B cell (primary cell): ENCODE results near the gene TTC28. TPM values are rescaled to one million over a fixed set of nuclear protein-coding genes. Genes with fewer than 3 reads are reported as not detected.
"Not testable (repeated sequence)": the region's sequence is repeated elsewhere in the genome, so short reads cannot be mapped to it uniquely, and the experiment has no call there.

Experiments used
- ATAC-seq: fragments of 200-7000 bp; cut with Tn5 transposase; one replicate; pipeline ENCODE4 v1.10.0; 2021; ENCODE audit warnings: low read depth, mild to moderate bottlenecking, moderate number of reproducible peaks, moderate library complexity
- CTCF ChIA-PET: fragments of 350-600 bp; sonication (Branson Sonifier 250); formaldehyde crosslinking; loops from one replicate; lab custom pipeline; 2021; ENCODE audit warnings: antibody characterized with exemption, inconsistent platforms; lab: Charles Lee
- POLR2A ChIA-PET: fragments of 350-600 bp; sonication (Branson Sonifier 250); formaldehyde crosslinking; loops from one replicate; lab custom pipeline; 2021; ENCODE audit warnings: antibody characterized with exemption; lab: Charles Lee
- DNase-seq: peaks from one replicate; pipeline ENCODE4 v3.0.0; 2013
- H2AFZ ChIP-seq: 2 replicates; pipeline ENCODE4 v1.6.1; 2012; ENCODE audit warnings: mild to moderate bottlenecking, low read depth, low read length; ENCODE audit not compliant: insufficient read depth, poor library complexity, severe bottlenecking
- H3K27ac ChIP-seq, 2 donors: 1 replicate in 1 of 2; 2 replicates in 1 of 2; pipeline ENCODE4 v1.5.1; 2012 to 2013; ENCODE audit warnings: low read length in 2 of 2, mild to moderate bottlenecking in 2 of 2, moderate library complexity in 1 of 2
- H3K27me3 ChIP-seq, 4 experiments: fragments of 200-600 bp in 1 of 4; sonication (generic) in 1 of 4; replicated peaks in 1 of 4; 1 replicate in 2 of 4; 2 replicates in 2 of 4; pipeline versions ENCODE4 v1.6.1 to v1.7.0; 2013 to 2016; ENCODE audit warnings: low read length in 3 of 4, mild to moderate bottlenecking in 2 of 4, mixed read lengths in 1 of 4, moderate library complexity in 1 of 4; ENCODE audit not compliant: insufficient read depth in 4 of 4, control insufficient read depth in 3 of 4; ENCODE audit errors: control extremely low read depth in 1 of 4
- H3K36me3 ChIP-seq, 2 experiments: replicated peaks in 1 of 2; 1 replicate in 1 of 2; 2 replicates in 1 of 2; pipeline versions ENCODE4 v1.6.1 to v1.7.1; 2013; ENCODE audit warnings: low read length in 1 of 2; ENCODE audit not compliant: insufficient read depth in 2 of 2, control insufficient read depth in 1 of 2; ENCODE audit errors: control extremely low read depth in 1 of 2, extremely low read depth in 1 of 2
- H3K4me1 ChIP-seq, 2 donors: fragments of 200-600 bp in 1 of 2; sonication (generic) in 1 of 2; 1 replicate in 1 of 2; 2 replicates in 1 of 2; pipeline versions ENCODE4 v1.5.1 to v1.6.1; 2013 to 2017; ENCODE audit warnings: low read length in 2 of 2; ENCODE audit not compliant: control insufficient read depth in 2 of 2, insufficient read depth in 2 of 2
- H3K4me2 ChIP-seq: replicated peaks from 2 replicates; pipeline ENCODE3; 2012; ENCODE audit warnings: mild to moderate bottlenecking, low read depth, low read length; ENCODE audit not compliant: poor library complexity, severe bottlenecking
- H3K4me3 ChIP-seq, 5 experiments: fragments of 200-600 bp in 1 of 5; sonication (generic) in 1 of 5; 1 replicate in 3 of 5; 2 replicates in 2 of 5; pipeline versions ENCODE4 v1.5.1 to v1.7.0; 2011 to 2016; ENCODE audit warnings: low read length in 4 of 5, mild to moderate bottlenecking in 4 of 5, low read depth in 2 of 5, control low read depth in 1 of 5, moderate library complexity in 1 of 5; ENCODE audit not compliant: insufficient read depth in 1 of 5; ENCODE audit errors: control extremely low read depth in 1 of 5, extremely low read depth in 1 of 5
- H3K79me2 ChIP-seq: fragments of 200-600 bp; sonication (generic); one replicate; pipeline ENCODE4 v1.6.0; 2016; ENCODE audit warnings: low read length; ENCODE audit not compliant: control insufficient read depth, insufficient read depth
- H3K9ac ChIP-seq: fragments of 200-600 bp; sonication (generic); 2 replicates; pipeline ENCODE4 v1.6.1; 2017; ENCODE audit warnings: mild to moderate bottlenecking, low read length, moderate library complexity
- H3K9me3 ChIP-seq, 3 donors: one replicate each; pipeline versions ENCODE4 v1.6.1 to v1.7.1; 2013; ENCODE audit warnings: low read length in 2 of 3; ENCODE audit not compliant: control insufficient read depth in 2 of 3, insufficient read depth in 1 of 3; ENCODE audit errors: control extremely low read depth in 1 of 3
- H4K20me1 ChIP-seq: 2 replicates; pipeline ENCODE4 v1.6.0; 2012; ENCODE audit warnings: mild to moderate bottlenecking, low read length; ENCODE audit not compliant: insufficient read depth, control insufficient read depth, poor library complexity, severe bottlenecking
- H3K27ac Mint-ChIP-seq: one replicate; pipeline ENCODE4 v1.8.0; 2021; ENCODE audit warnings: mixed read lengths
- H3K27me3 Mint-ChIP-seq: one replicate; pipeline ENCODE4 v1.8.0; 2021; ENCODE audit warnings: mixed read lengths
- H3K4me1 Mint-ChIP-seq: one replicate; pipeline ENCODE4 v1.8.0; 2021; ENCODE audit warnings: mixed read lengths
- H3K4me3 Mint-ChIP-seq: one replicate; pipeline ENCODE4 v1.8.0; 2021; ENCODE audit warnings: mixed read lengths
- H3K9me3 Mint-ChIP-seq: one replicate; pipeline ENCODE4 v1.8.0; 2022; ENCODE audit warnings: mixed read lengths; ENCODE audit not compliant: insufficient read depth
- EZH2 ChIP-seq: IDR thresholded peaks from 2 replicates; pipeline ENCODE4 v1.6.1; 2012; ENCODE audit warnings: borderline replicate concordance, low read depth, mild to moderate bottlenecking, moderate library complexity, low read length; ENCODE audit not compliant: insufficient read depth, poor library complexity, severe bottlenecking
- WGBS: methylation state at CpG from one replicate; pipeline ENCODE4 v1.1.5; 2013; ENCODE audit warnings: missing lambda C conversion rate; ENCODE audit not compliant: insufficient coverage; 5-methylcytosine and 5-hydroxymethylcytosine counted together
- intact Hi-C: fragments of 100-400 bp; cut with micrococcal nuclease; formaldehyde crosslinking; loops from one replicate; pipeline ENCODE4 v1.10.0; 2022
- polyA plus RNA-seq: library from polyadenylated mRNA; depleted of rRNA; stranded (reverse); fragments of >200 nt; gene quantifications from 2 replicates; pipeline ENCODE4 v1.2.3, GENCODE V29; 2012
- total RNA-seq, 2 donors: library from RNA; stranded (reverse); fragments of 120-200 nt in 1 of 2; gene quantifications; 1 replicate in 1 of 2; 2 replicates in 1 of 2; pipeline versions ENCODE4 v1.2.3 to v1.2.4, GENCODE V29; 2013 to 2022
- TF ChIP-seq, protein P1 (sequence below): fragments of 200-600 bp; IDR thresholded peaks from one replicate; pipeline ENCODE4 v1.8.0; 2022; ENCODE audit warnings: antibody characterized with exemption, mild to moderate bottlenecking

The TTC28 gene
- total and polyA plus RNA-seq, 2 donors (not counting 1 experiment from before 2014, with no cell fraction given), result 4.5 to 7.3 TPM

DNA sequence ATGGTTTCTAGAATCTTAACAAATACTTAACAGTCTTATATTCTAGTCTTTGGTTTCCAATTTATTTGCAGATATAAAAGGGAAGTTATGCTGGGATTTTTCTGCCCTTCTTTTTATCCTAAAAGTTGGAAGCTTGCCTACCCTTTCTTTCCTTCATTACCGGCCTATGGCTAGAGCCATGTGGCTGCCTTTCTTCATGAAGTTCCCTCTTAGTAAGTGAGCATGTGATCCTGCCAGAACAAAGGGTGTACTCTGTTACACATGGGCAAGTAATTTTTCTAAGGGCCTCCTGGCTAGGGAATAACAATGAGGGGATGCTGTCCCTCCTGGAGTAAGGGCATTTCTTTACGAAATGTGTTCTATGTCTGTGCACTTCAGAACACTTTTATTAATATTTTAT is 508.5 kb downstream of the TTC28 start:
- peaks cover 0 to 4% (median 0%) of the 10 kb centered on the region in 3 donors for H3K9me3 ChIP-seq
- H3K27ac ChIP-seq, result no peak overlapping the region
- no peaks in the 10 kb centered on the region for H3K79me2 ChIP-seq
- H3K4me1 ChIP-seq, result no peaks in the 10 kb centered on the region
- DNase-seq, result no peak
- no peaks in the 10 kb centered on the region for H4K20me1 ChIP-seq
- no peak overlapping the region for H2AFZ ChIP-seq
- H3K9me3 Mint-ChIP-seq, result peaks cover 2% of the 10 kb centered on the region
- TF ChIP-seq, protein P1, sequence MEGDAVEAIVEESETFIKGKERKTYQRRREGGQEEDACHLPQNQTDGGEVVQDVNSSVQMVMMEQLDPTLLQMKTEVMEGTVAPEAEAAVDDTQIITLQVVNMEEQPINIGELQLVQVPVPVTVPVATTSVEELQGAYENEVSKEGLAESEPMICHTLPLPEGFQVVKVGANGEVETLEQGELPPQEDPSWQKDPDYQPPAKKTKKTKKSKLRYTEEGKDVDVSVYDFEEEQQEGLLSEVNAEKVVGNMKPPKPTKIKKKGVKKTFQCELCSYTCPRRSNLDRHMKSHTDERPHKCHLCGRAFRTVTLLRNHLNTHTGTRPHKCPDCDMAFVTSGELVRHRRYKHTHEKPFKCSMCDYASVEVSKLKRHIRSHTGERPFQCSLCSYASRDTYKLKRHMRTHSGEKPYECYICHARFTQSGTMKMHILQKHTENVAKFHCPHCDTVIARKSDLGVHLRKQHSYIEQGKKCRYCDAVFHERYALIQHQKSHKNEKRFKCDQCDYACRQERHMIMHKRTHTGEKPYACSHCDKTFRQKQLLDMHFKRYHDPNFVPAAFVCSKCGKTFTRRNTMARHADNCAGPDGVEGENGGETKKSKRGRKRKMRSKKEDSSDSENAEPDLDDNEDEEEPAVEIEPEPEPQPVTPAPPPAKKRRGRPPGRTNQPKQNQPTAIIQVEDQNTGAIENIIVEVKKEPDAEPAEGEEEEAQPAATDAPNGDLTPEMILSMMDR, result no peak
- no peak for TF ChIP-seq EZH2
- no peak overlapping the region for H3K9ac ChIP-seq
- no CpG with 5 or more reads among the region's 2 CpGs for WGBS
- intact Hi-C loops, result no loop called here
- ATAC-seq, result no peak
- ChIA-PET CTCF (no interaction called here), POLR2A (no interaction called here)
- H3K36me3 ChIP-seq, result no peaks in the 10 kb centered on the region
- H3K27me3 Mint-ChIP-seq, result no peaks in the 10 kb centered on the region
- no peaks in the 10 kb centered on the region for H3K4me1 Mint-ChIP-seq
- H3K4me3 Mint-ChIP-seq, result no peak overlapping the region
- no peaks in the 10 kb centered on the region for H3K27me3 ChIP-seq
- H3K4me2 ChIP-seq, result no peak overlapping the region
- no peak overlapping the region for H3K4me3 ChIP-seq
- H3K27ac Mint-ChIP-seq, result no peak overlapping the region

GRCh38 chr22:28169314-28169713 is 510.3 kb downstream of the TTC28 start:
- H3K9me3 ChIP-seq, H3K79me2 ChIP-seq, H3K9me3 Mint-ChIP-seq, H3K4me1 Mint-ChIP-seq, CTCF ChIA-PET, H3K27me3 Mint-ChIP-seq, ATAC-seq, H3K4me3 ChIP-seq, H3K4me3 Mint-ChIP-seq, DNase-seq, H3K4me1 ChIP-seq, H3K9ac ChIP-seq, H3K27me3 ChIP-seq, H3K27ac Mint-ChIP-seq, H2AFZ ChIP-seq, intact Hi-C loops, H4K20me1 ChIP-seq, POLR2A ChIA-PET, H3K36me3 ChIP-seq, H3K4me2 ChIP-seq, H3K27ac ChIP-seq: not testable (repeated sequence)
- WGBS, result no CpG with 5 or more reads among the region's 2 CpGs
